Upper lobe of left lung (tissue), 6 donors: Measurements from ENCODE around the gene R3HDM4. TPM values are rescaled to one million over a fixed set of nuclear protein-coding genes. Genes with fewer than 3 reads are reported as not detected.

Experiments
- ATAC-seq, 2 donors: fragments of 200-7000 bp; cut with Tn5 transposase; one replicate each; pipeline ENCODE4 v1.9.1; 2022; ENCODE audit warnings: mild to moderate bottlenecking in 2 of 2, moderate library complexity in 2 of 2; ENCODE audit not compliant: low FRiP score in 2 of 2
- DNase-seq, 2 donors: peaks; one replicate each; pipeline ENCODE4 v3.0.0-alpha.2; 2019 to 2020
- H3K27ac ChIP-seq, 4 donors: fragments of 200-600 bp; sonication (generic); one replicate each; pipeline ENCODE4 v1.5.1; 2016 to 2019
- H3K27me3 ChIP-seq, 4 donors: fragments of 200-600 bp; sonication (generic); one replicate each; pipeline ENCODE4 v1.5.1; 2017 to 2019
- H3K36me3 ChIP-seq, 4 donors: fragments of 200-600 bp; sonication (generic); one replicate each; pipeline ENCODE4 v1.5.1; 2016 to 2019
- H3K4me1 ChIP-seq, 4 donors: fragments of 200-600 bp; sonication (generic); one replicate each; pipeline ENCODE4 v1.5.1; 2018 to 2019
- H3K4me3 ChIP-seq, 4 donors: fragments of 200-600 bp; sonication (generic); one replicate each; pipeline ENCODE4 v1.5.1; 2017 to 2019; ENCODE audit warnings: mild to moderate bottlenecking in 2 of 4, moderate library complexity in 1 of 4
- H3K9me3 ChIP-seq, 4 donors: fragments of 200-600 bp; sonication (generic); one replicate each; pipeline ENCODE4 v1.5.1; 2018 to 2019
- EP300 ChIP-seq, 4 donors: sonication (generic); formaldehyde crosslinking; IDR thresholded peaks; one replicate each; pipeline ENCODE4 v1.5.1; 2017; ENCODE audit warnings: antibody characterized with exemption in 4 of 4, control low read depth in 2 of 4
- POLR2A ChIP-seq, 4 donors: fragments of 450-650 bp; IDR thresholded peaks; one replicate each; pipeline ENCODE4 v1.5.1; 2016 to 2017; ENCODE audit warnings: antibody characterized with exemption in 4 of 4, mild to moderate bottlenecking in 2 of 4
- POLR2AphosphoS5 ChIP-seq, 2 donors: sonication (generic); formaldehyde crosslinking; IDR thresholded peaks; one replicate each; pipeline ENCODE4 v1.5.1; 2017; ENCODE audit warnings: antibody characterized with exemption in 2 of 2
- WGBS, 2 donors: methylation state at CpG; one replicate each; pipeline ENCODE4 v1.1.5; 2017 to 2018; 5-methylcytosine and 5-hydroxymethylcytosine counted together
- total RNA-seq, 6 donors: library from RNA; depleted of rRNA in 4 of 6; stranded (reverse); fragments of >200 nt in 4 of 6; gene quantifications; one replicate each; pipeline versions ENCODE4 v1.1.0 to v1.2.1, GENCODE V29; 2016 to 2021
- TF ChIP-seq, protein P1 (sequence below), 6 experiments: fragments of 450-650 bp in 4 of 6; fragments of 200-600 bp in 2 of 6; sonication (generic) in 2 of 6; IDR thresholded peaks; one replicate each; pipeline ENCODE4 v1.5.1; 2016 to 2019; ENCODE audit warnings: antibody characterized with exemption in 6 of 6
- donor health status: DM: no; HTN: no; CAD: no; lungs with moderate emphysema.
- donor health status: DM: no; HTN: yes; CAD: no; lungs with severe emphysema.

R3HDM4 gene
- total RNA-seq, 6 donors from 2014 or later, result 39.6 to 71.2 (median 63.3) TPM

DNA sequence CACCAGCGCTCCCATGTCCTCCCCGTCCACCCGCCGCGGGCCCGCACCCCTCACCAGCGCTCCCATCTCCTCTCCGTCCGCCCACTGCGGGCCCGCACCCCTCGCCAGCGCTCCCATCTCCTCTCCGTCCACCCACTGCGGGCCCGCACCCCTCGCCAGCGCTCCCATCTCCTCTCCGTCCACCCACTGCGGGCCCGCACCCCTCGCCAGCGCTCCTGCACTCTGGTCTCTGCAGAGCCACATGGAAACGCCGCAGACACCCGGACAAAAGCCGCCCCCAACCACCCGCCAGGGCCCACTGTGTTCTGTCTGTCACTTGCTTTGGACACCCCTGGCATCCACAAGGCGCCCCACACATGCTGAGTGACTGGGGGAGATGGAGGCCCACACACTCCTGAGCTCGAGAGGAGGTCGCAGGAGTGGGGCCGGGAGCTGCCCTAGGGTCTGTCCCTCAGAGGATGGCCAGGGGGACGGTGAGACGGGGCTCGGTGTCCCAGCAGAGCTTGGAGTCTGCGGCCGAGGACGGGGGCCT is 46.2 kb downstream of the R3HDM4 start:
- H3K36me3 ChIP-seq, result peaks cover 0 to 43% (median 34%) of the 10 kb centered on the region in 4 donors
- WGBS, 2 donors, result 87 to 91% methylated on average over 37 of the region's 38 CpGs
- no peaks in the 10 kb centered on the region for H3K9me3 ChIP-seq
- no peak overlapping the region for H3K4me3 ChIP-seq
- no peak overlapping the region for H3K27ac ChIP-seq
- ATAC-seq (no peak), DNase-seq (peak in 1 of 2 donors; percentile 82)
- H3K4me1 ChIP-seq, result peaks cover 16 to 25% (median 24%) of the 10 kb centered on the region in 4 donors
- no peaks in the 10 kb centered on the region for H3K27me3 ChIP-seq
- TF ChIP-seq EP300 (IDR thresholded peaks at IDR 0.05) (no peak), POLR2A (IDR thresholded peaks at IDR 0.05) (no peak), POLR2AphosphoS5 (IDR thresholded peaks at IDR 0.05) (no peak)
- TF ChIP-seq, protein P1, sequence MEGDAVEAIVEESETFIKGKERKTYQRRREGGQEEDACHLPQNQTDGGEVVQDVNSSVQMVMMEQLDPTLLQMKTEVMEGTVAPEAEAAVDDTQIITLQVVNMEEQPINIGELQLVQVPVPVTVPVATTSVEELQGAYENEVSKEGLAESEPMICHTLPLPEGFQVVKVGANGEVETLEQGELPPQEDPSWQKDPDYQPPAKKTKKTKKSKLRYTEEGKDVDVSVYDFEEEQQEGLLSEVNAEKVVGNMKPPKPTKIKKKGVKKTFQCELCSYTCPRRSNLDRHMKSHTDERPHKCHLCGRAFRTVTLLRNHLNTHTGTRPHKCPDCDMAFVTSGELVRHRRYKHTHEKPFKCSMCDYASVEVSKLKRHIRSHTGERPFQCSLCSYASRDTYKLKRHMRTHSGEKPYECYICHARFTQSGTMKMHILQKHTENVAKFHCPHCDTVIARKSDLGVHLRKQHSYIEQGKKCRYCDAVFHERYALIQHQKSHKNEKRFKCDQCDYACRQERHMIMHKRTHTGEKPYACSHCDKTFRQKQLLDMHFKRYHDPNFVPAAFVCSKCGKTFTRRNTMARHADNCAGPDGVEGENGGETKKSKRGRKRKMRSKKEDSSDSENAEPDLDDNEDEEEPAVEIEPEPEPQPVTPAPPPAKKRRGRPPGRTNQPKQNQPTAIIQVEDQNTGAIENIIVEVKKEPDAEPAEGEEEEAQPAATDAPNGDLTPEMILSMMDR (IDR thresholded peaks at IDR 0.05), result no peak

DNA sequence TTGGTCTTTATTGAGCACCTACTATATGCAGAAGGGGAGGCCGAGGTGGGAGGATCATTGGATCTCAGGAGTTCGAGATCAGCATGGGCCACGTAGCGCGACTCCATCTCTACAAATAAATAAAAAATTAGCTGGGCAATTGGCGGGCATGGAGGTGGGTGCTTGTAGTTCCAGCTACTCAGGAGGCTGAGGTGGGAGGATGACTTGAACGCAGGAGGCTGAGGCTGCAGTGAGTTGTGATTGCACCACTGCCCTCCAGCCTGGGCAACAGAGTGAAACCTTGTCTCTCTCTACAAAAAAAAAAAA is 49.8 kb downstream of the R3HDM4 start:
- H3K9me3 ChIP-seq, result no peaks in the 10 kb centered on the region
- DNase-seq (no peak), ATAC-seq (no peak)
- H3K27ac ChIP-seq, result peak overlapping the region in 2 of 4 donors; percentile 51 to 70
- peak overlapping the region in 3 of 4 donors; percentile 23 to 41 (median 28) for H3K4me3 ChIP-seq
- H3K27me3 ChIP-seq, result peaks cover 0 to 2% (median 0%) of the 10 kb centered on the region in 4 donors
- peaks cover 0 to 12% (median 9%) of the 10 kb centered on the region in 4 donors for H3K36me3 ChIP-seq
- WGBS, 2 donors, result 77 to 85% methylated on average over 7 of the region's 7 CpGs
- TF ChIP-seq POLR2A (IDR thresholded peaks at IDR 0.05) (no peak), POLR2AphosphoS5 (IDR thresholded peaks at IDR 0.05) (no peak)
- TF ChIP-seq, protein P1 (IDR thresholded peaks at IDR 0.05), result no peak
- H3K4me1 ChIP-seq, result peaks cover 23 to 56% (median 41%) of the 10 kb centered on the region in 4 donors

DNA sequence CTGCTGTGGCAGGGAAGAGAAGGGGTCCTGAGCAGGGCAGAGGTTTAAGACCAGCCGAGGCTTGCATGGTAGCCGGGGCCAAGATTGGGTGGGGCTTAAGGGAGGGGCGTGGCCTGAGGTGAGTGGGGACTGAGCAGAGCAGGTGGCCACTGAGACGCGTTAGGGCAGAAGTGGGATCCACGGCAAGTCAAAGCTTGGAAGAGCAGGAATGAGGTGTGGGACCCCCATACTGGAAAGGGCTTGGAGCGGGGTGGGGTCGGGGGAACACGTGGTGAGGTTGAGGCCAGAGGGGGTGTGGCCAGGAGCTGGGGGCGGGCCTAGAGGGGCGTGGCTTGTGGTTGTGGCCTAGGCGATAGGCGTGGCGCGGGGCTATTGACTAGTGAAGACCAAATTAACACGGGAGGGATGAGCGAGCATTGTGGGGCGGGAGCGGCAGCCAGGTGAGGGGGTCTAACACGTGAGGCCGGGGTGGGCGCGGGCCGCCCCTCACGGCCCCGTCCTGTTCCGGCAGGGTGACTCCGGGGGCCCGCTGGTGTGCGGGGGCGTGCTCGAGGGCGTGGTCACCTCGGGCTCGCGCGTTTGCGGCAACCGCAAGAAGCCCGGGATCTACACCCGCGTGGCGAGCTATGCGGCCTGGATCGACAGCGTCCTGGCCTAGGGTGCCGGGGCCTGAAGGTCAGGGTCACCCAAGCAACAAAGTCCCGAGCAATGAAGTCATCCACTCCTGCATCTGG is 50.3 kb downstream of the R3HDM4 start:
- TF ChIP-seq, protein P1 (IDR thresholded peaks at IDR 0.05), result peak in 1 of 6 experiments; percentile 9
- no peak for TF ChIP-seq POLR2A (IDR thresholded peaks at IDR 0.05)
- peak overlapping the region in 2 of 4 donors; percentile 40 to 51 for H3K27ac ChIP-seq
- 23 to 24% methylated on average over 25 to 28 of the region's 48 CpGs for WGBS, 2 donors
- peaks cover 0 to 2% (median 0%) of the 10 kb centered on the region in 4 donors for H3K27me3 ChIP-seq
- ATAC-seq (peak; percentile 32 to 66), DNase-seq (peak; percentile 70 to 94)
- H3K9me3 ChIP-seq, result no peaks in the 10 kb centered on the region
- peak overlapping the region in 3 of 4 donors; percentile 23 to 41 (median 28) for H3K4me3 ChIP-seq
- peaks cover 23 to 56% (median 39%) of the 10 kb centered on the region in 4 donors for H3K4me1 ChIP-seq
- H3K36me3 ChIP-seq, result peaks cover 0 to 7% (median 3%) of the 10 kb centered on the region in 4 donors

DNA sequence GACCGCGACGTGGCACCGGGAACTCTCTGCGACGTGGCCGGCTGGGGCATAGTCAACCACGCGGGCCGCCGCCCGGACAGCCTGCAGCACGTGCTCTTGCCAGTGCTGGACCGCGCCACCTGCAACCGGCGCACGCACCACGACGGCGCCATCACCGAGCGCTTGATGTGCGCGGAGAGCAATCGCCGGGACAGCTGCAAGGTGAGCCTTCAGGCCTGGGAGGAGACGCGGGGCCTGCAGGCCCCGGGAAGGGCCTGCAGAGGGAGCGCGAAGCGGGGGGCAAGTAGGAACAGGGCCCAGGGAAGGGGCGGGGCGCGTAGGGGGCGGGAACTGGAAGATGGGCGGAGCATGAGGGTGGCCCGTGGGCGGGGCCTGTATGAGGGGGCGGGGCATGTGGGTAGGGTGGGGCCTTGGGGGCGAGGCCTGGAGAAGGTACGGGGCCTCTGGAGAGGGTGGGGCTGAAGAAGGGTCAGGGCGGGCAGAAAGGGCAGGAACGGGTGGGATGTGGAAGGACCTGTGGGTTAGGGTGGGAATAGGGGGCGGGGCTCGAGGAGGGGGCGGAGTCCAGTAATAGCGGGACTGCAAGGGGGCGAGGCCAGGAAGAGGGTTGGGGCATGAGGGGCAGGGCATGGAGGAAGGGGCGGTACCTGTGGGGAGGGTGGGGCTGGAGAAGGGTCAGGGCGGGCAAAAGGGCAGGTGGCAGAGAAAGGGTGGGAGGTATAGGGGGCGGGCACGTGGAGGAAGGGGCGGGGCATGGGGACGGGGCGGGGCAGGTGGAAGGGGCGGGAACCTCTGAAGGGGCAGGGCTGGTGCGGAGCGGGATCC is 51.1 kb downstream of the R3HDM4 start:
- H3K27me3 ChIP-seq, result peaks cover 0 to 2% (median 0%) of the 10 kb centered on the region in 4 donors
- H3K4me1 ChIP-seq, result peaks cover 23 to 56% (median 39%) of the 10 kb centered on the region in 4 donors
- H3K9me3 ChIP-seq, result no peaks in the 10 kb centered on the region
- TF ChIP-seq POLR2AphosphoS5 (IDR thresholded peaks at IDR 0.05), result no peak
- TF ChIP-seq, protein P1 (IDR thresholded peaks at IDR 0.05), result peak in 1 of 6 experiments; percentile 31
- TF ChIP-seq POLR2A (IDR thresholded peaks at IDR 0.05), result no peak
- TF ChIP-seq EP300 (IDR thresholded peaks at IDR 0.05), result no peak
- H3K27ac ChIP-seq, result peak overlapping the region in 1 of 4 donors; percentile 51
- H3K36me3 ChIP-seq, result no peaks in the 10 kb centered on the region
- 6 to 16% methylated on average over 17 to 37 of the region's 60 CpGs for WGBS, 2 donors
- peak; percentile 61 to 93 for DNase-seq
- peak; percentile 23 to 75 for ATAC-seq
- peak overlapping the region in 3 of 4 donors; percentile 23 to 57 (median 28) for H3K4me3 ChIP-seq
